Right atrium auricular region (tissue), 2 donors: ENCODE results near the gene BRIP1. TPM values are rescaled to one million over a fixed set of nuclear protein-coding genes. Genes with fewer than 3 reads are reported as not detected.

Source experiments
- DNase-seq: peaks from one replicate; pipeline ENCODE4 v3.0.0-alpha.2; 2019; ENCODE audit warnings: low spot score
- H3K27ac ChIP-seq, 2 donors: fragments of 200-600 bp; sonication (generic); 1 replicate in 1 of 2; 2 replicates in 1 of 2; pipeline ENCODE4 v1.5.1; 2016 to 2019
- H3K27me3 ChIP-seq, 2 donors: fragments of 200-600 bp; sonication (generic); one replicate each; pipeline versions ENCODE4 v1.5.1 to v1.6.0; 2017 to 2019
- H3K36me3 ChIP-seq: fragments of 200-600 bp; sonication (generic); one replicate; pipeline ENCODE4 v1.5.1; 2016
- H3K4me1 ChIP-seq, 2 donors: fragments of 200-600 bp; sonication (generic); one replicate each; pipeline versions ENCODE4 v1.5.1 to v1.6.0; 2017 to 2019
- H3K4me3 ChIP-seq, 2 donors: fragments of 200-600 bp; sonication (generic); 1 replicate in 1 of 2; 2 replicates in 1 of 2; pipeline ENCODE4 v1.5.1; 2017 to 2019; ENCODE audit warnings: mild to moderate bottlenecking in 1 of 2, moderate library complexity in 1 of 2
- H3K9me3 ChIP-seq, 2 donors: fragments of 200-600 bp; sonication (generic); one replicate each; pipeline ENCODE4 v1.5.1; 2019
- total RNA-seq, 2 donors: library from RNA; depleted of rRNA; stranded (reverse); fragments of >200 nt; gene quantifications; one replicate each; pipeline ENCODE4 v1.1.0, GENCODE V29; 2016
- TF ChIP-seq, protein P1 (sequence below), 2 donors: fragments of 200-600 bp; sonication (generic); IDR thresholded peaks; one replicate each; pipeline ENCODE4 v1.5.1; 2019; ENCODE audit warnings: antibody characterized with exemption in 2 of 2

Gene BRIP1
- total RNA-seq, 2 donors from 2014 or later: not detected

DNA sequence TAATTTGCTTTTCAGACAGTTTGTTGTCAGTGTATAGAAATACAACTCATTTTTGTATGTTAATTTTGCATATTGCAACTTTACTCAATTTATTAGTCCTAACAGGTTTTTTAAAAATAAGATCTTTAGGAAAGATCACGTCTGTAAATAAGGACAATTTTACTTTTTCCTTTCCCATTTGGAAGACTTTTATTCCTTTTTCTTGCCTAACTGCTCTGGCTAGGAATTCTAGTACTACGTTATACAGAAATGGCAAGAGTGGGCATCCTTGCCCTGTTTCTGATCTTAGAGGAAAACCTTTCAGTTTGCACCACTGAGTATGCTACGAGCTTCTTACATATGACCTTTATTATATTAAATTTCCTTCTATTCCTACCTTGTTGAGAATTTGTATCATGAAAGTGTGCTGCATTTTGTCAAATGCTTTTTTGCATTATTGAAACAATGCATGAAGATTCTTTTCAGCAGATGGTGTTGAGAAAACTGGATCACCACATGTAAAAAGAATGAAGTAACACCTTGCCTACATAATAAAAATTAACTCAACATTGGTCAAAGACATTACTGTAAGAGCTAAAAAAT, 113.4 kb downstream of the BRIP1 start:
- no peak overlapping the region for H3K27ac ChIP-seq
- no peak overlapping the region for H3K4me3 ChIP-seq
- H3K9me3 ChIP-seq: peaks cover 0 to 9% of the 10 kb centered on the region in 2 donors
- no peak for DNase-seq
- TF ChIP-seq, protein P1, sequence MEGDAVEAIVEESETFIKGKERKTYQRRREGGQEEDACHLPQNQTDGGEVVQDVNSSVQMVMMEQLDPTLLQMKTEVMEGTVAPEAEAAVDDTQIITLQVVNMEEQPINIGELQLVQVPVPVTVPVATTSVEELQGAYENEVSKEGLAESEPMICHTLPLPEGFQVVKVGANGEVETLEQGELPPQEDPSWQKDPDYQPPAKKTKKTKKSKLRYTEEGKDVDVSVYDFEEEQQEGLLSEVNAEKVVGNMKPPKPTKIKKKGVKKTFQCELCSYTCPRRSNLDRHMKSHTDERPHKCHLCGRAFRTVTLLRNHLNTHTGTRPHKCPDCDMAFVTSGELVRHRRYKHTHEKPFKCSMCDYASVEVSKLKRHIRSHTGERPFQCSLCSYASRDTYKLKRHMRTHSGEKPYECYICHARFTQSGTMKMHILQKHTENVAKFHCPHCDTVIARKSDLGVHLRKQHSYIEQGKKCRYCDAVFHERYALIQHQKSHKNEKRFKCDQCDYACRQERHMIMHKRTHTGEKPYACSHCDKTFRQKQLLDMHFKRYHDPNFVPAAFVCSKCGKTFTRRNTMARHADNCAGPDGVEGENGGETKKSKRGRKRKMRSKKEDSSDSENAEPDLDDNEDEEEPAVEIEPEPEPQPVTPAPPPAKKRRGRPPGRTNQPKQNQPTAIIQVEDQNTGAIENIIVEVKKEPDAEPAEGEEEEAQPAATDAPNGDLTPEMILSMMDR (IDR thresholded peaks at IDR 0.05): no peak
- no peaks in the 10 kb centered on the region for H3K4me1 ChIP-seq
- no peaks in the 10 kb centered on the region for H3K36me3 ChIP-seq
- H3K27me3 ChIP-seq: no peaks in the 10 kb centered on the region

DNA sequence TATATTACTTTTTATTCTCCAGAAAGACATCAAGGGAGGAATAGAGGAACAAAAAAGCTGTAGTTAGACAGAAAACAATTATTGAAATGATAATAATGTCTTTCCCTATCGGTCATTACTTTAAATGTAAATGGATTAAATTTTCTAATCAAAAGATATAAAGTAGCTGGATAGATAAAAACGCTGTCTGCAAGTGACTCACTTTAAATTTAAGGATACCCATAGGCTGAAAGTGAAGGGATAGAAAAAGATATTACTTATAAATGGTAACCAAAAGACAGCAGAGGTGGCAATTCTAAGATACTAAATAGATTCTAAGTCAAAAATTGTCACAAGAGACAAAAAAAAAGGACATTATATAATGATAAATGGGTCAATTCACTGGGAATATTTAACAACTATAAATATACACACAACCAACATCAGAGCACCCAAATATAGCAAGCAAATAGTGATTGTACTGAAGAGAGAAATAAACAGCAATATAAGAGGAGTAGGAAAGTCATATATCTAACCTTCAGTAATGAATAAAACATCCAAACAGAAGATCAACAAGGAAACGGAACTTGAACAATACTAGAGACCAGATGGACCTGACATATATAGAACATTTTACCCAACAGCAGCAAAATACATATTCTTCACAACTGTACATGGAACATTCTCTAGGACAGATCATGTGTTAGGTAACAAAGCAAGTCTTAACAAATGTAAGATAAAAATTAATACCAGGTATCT, 116.9 kb downstream of the BRIP1 start:
- no peaks in the 10 kb centered on the region for H3K27me3 ChIP-seq
- no peaks in the 10 kb centered on the region for H3K4me1 ChIP-seq
- no peaks in the 10 kb centered on the region for H3K36me3 ChIP-seq
- DNase-seq: no peak
- H3K9me3 ChIP-seq: peaks cover 0 to 21% of the 10 kb centered on the region in 2 donors
- TF ChIP-seq, protein P1 (IDR thresholded peaks at IDR 0.05): no peak
- H3K4me3 ChIP-seq: no peak overlapping the region
- H3K27ac ChIP-seq: no peak overlapping the region

DNA sequence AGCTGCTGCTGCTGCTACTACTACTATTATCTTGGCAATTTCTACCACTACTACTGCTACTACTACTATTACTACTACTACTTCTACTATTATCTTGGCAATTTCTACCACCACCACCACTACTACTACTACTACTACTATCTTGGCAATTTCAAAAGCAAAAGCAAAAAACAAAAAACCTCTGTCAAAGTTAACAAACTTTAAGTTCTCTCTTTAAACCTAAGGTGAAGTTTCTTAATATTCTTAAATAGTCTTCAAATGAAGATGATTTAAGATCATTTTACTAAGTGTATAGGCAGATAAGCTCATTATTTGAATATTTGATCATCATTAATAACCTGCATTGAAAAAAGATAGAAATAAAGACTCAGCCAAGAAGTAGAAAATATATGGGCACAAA, 118.5 kb downstream of the BRIP1 start:
- H3K27ac ChIP-seq: no peak overlapping the region
- TF ChIP-seq, protein P1 (IDR thresholded peaks at IDR 0.05): no peak
- H3K9me3 ChIP-seq: peaks cover 0 to 26% of the 10 kb centered on the region in 2 donors
- no peak overlapping the region for H3K4me3 ChIP-seq
- H3K27me3 ChIP-seq: no peaks in the 10 kb centered on the region
- no peaks in the 10 kb centered on the region for H3K36me3 ChIP-seq
- DNase-seq: no peak
- no peaks in the 10 kb centered on the region for H3K4me1 ChIP-seq

DNA sequence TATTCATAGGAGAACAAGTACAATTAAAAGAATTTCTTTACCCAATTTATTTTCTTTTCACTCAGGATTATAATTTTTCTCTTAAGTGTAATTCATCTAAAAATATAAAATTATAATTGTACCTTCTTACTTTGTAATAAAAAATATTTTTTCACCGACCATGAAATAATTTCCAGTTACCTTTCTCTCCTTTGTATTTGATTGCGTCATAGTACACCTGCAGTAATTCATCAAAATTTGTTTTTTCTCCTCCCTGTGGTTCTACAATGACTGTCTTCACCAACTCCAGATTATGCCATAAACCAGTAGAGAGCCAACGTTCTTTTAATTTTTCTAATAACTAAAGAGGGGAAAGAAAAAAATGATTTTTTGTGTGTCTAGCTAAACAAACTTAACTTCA, 119.1 kb downstream of the BRIP1 start:
- H3K4me3 ChIP-seq: no peak overlapping the region
- TF ChIP-seq, protein P1 (IDR thresholded peaks at IDR 0.05): no peak
- no peak overlapping the region for H3K27ac ChIP-seq

DNA sequence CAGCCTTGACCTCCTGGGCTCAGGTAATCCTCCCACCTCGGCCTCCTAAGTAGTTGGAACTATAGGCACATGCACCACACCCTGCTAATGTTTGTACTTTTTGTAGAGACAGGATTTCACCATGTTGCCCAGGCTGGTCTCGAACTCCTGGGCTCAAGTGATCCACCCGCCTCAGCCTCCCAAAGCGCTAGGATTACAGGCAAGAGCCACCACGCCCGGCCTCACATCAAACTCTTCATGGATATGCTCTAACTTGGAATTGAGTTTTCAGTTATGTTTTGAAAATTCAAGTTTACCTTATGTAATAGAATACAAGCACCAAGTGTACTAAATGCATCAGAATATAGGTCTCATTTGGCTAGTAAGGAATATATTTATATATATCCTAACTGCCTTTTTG, 119.6 kb downstream of the BRIP1 start:
- H3K4me3 ChIP-seq: no peak overlapping the region
- H3K27me3 ChIP-seq: no peaks in the 10 kb centered on the region
- TF ChIP-seq, protein P1 (IDR thresholded peaks at IDR 0.05): no peak
- peaks cover 0 to 26% of the 10 kb centered on the region in 2 donors for H3K9me3 ChIP-seq
- H3K36me3 ChIP-seq: no peaks in the 10 kb centered on the region
- no peaks in the 10 kb centered on the region for H3K4me1 ChIP-seq
- no peak for DNase-seq
- no peak overlapping the region for H3K27ac ChIP-seq

More for the DNA sequence above, 119.1 kb downstream of the BRIP1 start:
- peaks cover 0 to 26% of the 10 kb centered on the region in 2 donors for H3K9me3 ChIP-seq
- no peaks in the 10 kb centered on the region for H3K4me1 ChIP-seq
- H3K36me3 ChIP-seq: no peaks in the 10 kb centered on the region
- H3K27me3 ChIP-seq: no peaks in the 10 kb centered on the region
- DNase-seq: no peak
